Stimulated activated CD4-positive, alpha-beta T cell treated with anti-CD3 and anti-CD28 coated beads, TNF-alpha, amount 100 ng/mL, for 1 hour (primary cell): ENCODE measurements around the gene ABL2.
"Not testable (repeated sequence)": the region's sequence is repeated elsewhere in the genome, so short reads cannot be mapped to it uniquely, and the experiment has no call there.

Experiments used
- DNase-seq, 3 donors: peaks; one replicate each; pipeline ENCODE4 v3.0.0-alpha.2; 2020; ENCODE audit warnings: low read depth in 3 of 3, low spot score in 1 of 3

The ABL2 gene

DNA sequence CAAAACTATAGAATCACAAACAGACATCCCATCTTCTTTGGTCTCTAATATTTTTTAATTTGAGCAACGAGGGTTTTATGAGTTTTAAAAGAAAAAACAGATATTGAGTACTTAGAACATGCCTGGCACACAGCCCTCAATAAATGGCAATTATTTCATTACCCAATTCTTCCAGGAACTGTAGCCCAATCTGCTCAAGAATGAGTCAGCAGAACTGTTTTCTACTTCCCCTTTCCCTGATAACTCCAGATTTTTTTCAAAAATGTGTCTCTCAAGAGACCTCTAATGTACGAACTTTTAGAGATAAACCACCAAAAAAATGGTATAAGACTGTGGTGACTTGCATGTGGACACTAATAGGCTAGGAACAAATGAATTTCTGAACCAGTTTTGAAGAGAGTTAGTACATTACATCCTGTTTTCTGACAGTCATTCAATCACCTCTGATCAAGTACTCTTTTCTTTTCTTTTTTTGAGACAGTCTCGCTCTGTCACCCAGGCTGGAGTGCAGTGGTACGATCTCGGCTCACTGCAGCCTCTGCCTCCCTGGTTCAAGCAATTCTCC lies 11.5 kb downstream of the ABL2 start:
- DNase-seq, result no peak

DNA sequence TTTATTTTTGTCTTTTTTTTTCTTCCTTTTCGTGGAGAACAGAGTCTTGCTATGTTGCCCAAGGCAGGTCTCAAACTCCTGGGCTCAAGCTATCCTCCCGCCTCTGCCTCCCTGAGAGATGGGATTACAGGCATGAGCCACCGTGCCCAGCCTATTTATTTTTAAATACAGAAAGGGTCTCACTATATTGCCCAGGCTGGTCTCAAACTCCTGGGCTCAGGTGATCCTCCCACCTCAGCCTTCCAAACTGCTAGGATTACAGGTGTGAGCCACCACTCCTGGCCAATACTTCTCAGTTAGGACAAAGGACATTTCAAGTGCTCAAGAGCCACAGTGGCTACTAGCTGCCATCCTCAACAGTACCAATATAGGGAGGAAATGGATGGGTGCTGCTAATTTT lies 16.2 kb downstream of the ABL2 start:
- DNase-seq, result not testable (repeated sequence)

DNA sequence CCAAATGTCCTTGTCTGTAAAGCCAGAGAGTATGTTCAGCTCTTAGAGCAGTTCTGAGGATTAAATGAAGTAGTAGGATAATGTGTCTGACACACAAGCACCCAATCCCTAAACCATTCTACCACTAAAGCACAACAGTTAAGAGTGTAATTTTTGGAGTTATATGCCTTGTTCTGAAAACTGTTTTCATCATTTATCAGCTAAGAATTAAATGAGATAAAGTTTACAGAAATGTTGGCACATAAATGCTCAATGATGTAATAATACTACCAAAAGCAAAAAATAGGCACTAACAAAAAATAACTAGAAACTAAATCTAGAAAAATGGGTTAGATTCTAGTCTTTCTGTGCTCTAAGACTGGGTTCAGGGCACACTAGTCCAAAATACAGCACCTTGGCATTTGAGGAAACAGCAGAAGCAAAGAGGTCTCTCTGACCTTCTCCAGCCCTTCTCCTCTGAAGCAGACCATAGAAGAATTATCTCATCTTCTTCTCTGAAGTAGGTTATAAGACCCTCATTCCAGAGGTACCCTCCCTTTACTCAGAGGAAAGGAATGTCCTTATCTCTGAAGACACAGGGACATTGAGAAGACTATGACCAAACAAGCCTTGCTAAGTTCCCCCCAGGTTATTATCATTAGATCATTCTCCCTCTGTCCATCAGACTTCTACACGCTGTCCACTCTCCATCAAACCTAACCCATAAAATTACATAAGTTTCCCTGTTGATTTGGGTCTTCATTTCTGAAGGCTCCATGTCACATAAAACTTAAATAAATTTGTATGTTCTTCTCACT lies 20.6 kb downstream of the ABL2 start:
- no peak for DNase-seq

DNA sequence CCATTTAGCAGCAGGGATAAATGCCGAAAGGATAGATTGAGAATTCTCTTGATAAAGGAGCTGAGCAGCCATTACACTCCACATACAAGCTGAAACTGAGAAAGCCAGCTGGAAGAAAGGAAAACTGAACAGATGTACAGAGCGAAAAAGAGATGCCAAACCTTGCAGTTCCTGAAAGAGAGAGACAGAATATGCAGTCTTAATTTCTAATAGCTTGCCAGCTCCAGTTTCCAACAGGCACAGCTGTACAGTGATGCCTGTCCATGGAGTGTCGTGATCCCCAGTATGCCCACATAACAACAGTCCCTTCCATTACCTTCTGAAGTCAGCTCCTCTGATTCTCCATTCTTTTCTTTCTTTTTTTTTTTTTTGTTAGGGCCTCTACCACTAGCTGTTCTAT lies 22.7 kb downstream of the ABL2 start:
- DNase-seq, result no peak

DNA sequence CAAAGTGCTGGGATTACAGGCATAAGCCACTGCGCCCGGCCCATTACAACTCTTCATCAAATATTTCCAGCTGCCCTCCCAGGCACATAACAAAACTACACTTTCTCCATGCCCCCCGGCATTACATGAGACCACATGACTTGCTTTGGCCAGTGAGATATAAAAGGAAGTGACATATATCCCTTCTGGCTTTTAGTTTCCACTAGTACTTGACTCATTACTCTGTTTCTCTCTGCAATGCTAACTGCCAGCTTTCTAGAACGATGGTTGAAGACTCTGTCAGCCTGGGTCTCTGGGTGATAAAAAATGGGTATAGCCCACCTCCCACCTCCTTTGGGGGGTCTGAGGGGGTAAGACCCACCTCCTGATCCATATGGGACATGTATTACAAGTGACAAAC lies 24.2 kb downstream of the ABL2 start:
- DNase-seq, result no peak

DNA sequence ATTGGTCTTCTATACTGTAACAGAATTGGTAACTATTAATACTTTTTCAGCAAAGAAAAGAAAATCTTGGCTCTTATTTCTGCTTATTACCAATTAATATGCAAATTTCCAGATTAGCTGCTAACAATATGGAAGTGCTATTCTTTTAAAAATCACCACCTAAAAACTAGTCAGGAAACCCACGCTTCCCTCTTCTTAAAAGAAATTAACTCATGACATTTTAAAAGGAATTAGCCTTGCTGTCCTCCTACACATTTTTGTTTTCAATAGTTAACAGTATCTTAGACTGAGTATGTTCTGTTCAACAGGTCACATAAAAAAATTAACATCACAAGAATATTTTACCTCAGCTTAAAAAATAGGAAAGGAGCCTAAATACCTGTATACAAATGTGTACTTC lies 27.3 kb downstream of the ABL2 start:
- no peak for DNase-seq

DNA sequence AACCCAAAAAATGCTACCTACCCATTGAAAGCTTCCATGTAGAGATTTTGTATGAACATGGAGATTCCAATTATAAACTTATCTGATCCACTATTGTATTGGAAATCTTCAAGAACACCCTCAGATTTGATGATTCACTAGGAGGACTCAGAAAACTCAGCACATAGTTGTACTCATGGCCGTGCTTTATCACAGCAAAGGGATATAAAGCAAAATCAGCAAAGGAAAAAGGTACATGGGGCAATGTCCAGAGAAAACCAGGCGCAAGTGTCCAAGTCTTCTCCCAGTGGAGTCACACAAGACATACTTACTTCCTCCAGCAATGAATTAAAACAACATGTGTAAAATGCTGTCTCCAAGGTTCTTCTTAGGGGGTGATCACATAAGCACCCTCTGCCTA lies 28.9 kb downstream of the ABL2 start:
- no peak for DNase-seq

DNA sequence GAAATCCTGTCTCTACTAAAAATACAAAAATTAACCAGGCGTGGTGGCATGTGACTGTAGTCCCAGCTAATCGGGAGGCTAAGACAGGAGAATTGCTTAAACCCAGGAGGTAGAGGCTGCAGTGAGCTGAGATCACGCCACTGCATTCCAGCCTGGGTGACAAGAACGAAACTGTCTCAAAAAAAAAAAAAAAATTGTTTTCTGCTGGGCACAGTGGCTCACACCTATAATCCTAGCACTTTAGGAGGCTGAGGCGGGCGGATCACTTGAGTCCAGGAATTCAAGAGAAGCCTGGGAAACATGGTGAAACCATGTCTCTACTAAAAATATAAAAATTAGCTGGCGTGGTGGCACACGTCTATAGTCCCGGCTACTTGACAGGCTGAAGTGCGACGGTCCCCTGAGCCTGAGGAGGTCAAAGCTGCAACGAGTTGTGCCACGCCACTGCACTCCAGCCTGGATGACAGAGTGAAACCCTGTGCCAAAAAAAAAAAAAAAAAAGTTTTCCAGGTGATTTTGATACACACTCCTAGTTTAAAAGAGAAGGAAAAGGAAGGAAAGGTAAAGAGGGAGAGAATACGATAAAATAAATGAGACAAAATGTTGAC lies 31.7 kb downstream of the ABL2 start:
- no peak for DNase-seq

DNA sequence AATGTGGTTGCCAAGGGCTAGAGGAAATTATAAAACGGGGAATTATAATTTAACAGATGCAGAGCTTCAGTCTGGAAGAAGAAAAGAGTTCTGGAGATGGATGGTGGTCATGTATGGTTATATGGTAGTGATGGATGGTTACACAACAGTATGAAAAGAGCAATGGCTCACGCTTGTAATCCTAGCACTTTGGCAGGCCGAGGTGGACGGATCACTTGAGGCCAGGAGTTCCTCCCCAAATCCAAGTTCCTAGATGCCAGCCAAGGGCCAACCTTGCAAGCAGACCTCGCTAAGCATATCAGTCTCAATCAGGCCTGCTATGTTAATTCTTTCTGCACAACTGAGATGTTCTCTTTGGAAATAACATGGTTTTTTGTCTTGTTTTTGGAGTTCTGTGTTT lies 33.6 kb downstream of the ABL2 start:
- DNase-seq, result not testable (repeated sequence)

DNA sequence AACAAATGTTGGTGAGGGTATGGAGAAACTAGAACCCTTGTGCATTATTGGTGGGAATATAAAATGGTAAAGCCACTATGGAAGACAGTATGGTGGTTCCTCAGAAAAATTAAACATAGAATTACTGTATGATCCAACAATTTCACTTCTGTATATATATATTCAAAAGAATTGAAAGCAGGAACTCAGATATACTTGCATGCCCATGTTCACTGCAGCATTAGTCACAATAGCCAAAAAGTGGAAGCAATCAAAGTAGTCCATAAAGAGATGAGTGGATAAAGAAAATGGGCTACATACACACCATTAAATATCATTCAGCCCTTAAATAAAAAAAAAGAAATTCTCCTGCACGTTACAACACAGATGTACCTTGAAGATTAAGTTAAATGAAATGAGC lies 34.1 kb downstream of the ABL2 start:
- DNase-seq, result no peak

DNA sequence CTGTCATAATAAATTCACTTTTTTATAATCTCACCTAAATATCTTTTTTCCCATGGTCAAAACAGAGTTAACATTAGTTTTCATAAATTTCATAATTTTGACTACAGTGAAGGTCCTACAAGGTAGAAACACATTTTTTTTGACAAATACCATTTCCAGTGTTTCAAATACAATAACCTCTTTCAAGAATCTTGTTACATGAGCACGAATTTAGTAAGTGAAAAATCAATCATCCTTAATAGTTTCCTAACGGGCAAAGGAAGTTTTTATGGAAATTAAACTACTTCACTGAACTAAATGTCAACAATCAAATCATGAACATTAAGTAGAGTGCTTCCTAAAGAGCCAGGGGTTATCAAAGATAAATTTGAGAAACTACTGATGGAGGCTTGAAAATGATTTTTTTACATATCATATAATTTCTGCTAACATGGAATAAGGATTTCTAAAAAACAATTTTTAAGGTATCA lies 35.4 kb downstream of the ABL2 start:
- DNase-seq, result no peak

DNA sequence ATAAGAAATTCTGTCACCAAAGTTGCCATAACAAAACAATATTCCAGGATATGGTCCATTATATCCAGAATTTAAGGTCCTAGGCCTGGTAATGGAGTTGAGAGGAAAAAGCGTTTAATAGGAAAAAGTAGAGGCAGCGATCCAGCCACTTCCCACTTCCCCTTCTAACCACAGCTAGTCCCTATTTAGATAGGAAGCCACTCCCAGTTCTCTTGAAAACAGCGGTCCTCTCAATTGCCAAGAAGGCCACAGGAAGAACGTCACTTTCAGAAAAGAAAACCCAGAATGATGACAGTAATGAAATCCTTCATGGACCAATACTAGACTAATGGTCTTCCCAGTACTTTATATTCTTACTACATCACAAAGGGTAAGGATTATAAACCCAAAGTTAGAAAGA lies 38.6 kb downstream of the ABL2 start:
- DNase-seq, result no peak

DNA sequence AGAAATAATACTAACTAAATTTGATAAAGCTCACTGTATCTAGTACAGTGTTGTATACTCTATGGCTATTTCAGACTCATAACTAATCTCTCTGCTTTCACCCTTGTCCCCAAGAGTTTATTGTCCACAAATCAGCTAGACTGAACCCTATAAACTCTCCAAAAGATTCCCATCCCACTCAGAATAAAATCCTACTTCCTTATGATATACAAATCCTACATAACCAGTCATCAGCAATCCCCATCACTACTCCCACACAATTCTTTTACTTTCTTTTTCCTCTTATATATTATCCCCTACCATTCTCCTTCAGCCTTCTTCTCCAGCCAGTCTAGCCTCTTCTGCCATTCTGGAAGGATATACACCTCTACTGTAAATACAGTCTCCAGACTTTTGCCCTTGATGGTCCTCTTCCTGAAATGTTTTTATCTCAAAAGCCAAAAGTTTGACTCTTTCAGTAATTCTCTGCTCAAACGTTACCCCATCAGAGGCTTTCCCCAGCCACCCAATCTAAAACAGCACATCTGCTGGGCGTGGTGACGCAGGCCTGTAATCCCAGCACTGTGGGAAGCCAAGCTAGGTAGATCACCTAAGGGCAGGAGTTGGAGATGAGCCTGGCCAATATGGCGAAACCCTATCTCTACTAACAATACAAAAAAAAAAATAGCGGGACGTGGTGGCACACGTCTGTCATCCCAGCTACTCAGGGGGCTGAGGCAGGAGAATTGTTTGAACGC lies 41.6 kb downstream of the ABL2 start:
- DNase-seq, result no peak

DNA sequence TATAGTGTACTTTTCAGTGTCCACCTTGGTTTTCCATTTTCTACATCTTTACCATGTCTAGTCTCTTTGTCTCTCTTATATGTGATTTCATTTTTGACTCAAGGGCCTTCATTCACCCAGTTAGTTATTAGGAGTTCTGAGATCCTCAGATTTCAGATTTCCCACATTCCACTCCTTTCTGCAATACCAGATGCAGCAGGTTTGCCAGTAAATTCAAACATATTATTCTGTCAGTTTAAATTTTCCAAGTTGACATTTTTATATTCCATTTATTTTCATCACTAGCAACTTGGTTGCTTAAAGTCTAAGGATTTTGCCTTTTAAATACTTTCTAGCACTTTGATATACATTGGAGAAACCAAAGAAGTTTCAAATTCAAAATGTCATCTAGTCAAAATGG lies 42.4 kb downstream of the ABL2 start:
- no peak for DNase-seq

DNA sequence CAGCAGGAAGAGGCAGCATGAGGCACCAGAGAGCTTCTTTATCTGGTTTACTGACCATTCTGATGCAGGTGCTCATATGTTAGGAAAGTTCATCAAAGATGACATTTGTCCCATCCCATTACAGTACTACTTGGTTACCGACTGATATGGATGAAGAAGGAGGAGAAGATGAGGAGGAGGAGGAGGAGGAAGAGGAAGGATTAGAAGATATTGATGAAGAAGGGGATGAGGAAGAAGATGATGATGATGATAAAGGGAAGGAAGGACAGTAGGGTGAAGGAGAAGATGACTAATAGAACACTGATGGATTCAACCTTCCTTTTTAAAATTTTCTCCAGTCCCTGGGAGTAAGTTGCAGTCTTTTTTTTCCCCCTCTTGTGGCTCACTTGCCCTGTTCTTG lies 45.1 kb downstream of the ABL2 start:
- DNase-seq, result no peak

DNA sequence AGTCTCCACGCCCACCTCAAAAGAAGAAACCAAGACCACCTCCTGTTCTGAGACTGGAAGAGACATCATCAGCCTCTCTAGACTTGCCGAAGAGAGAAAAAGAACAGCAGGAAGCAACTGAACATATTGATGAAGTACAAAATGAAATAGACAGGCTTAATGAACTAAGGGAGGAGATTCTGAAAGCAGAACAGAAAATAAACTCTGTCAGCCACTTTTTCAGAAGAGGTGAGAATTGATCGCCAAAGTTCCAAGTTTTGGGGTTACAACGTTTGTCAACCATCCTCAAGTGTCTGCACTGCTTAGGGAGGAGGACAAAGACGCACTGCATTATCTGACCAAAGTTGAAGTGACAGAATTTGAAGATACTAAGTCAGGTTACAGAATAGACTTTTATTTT lies 45.6 kb downstream of the ABL2 start:
- no peak for DNase-seq

DNA sequence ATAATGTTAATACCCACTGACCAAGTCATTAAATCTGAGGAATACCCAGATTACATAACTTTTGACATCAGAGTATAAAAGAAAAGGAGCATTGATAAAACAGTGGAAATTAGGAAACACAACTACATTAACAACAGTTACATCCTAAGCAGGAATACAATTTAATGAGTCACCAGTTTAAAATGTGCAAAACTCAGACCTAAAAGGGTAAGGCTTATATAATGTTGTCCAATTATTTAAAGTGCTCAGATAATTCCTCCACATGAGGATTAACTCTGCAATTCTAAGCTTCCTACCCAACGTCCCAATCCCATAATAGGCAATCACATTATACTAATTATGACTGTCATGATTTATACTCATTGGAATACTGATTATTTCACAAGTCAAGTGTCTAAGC lies 50.5 kb downstream of the ABL2 start:
- no peak for DNase-seq

DNA sequence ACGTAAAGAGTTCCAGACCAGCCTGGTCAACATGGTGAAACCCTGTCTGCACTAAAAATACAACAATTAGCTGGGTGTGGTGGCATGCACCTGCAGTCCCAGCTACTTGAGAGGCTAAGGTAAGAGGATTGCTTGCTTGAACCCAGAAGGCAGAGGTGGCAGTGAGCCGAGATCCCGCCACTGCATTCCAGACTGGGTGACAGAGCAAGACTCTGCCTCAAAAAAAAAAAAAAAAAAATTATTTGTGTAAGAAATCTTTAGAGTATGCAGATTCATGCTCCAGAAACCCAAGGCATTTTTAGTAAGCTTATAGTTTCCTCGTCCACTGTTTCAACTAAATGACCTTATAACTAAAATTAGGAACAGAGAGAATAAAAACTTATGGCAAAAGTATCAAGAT lies 51.3 kb downstream of the ABL2 start:
- no peak for DNase-seq

DNA sequence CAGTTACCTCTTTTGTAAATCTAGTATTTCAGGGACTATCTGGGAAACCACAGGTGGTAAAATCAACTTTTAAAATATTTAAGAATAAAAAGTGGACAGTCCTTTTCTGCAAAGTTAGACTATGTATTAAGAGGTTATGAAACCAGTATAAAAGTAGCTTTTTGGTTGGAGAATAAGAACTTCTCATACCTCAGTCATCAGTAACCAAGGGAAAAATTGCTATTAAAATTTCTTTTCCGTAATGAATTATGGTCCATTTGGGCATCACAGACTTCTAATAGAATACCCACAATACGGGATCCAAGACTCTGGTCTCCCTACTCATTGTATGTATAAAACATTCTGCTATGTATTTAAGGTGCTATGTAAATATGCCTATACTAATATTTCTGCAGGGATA lies 51.9 kb downstream of the ABL2 start:
- DNase-seq, result no peak

DNA sequence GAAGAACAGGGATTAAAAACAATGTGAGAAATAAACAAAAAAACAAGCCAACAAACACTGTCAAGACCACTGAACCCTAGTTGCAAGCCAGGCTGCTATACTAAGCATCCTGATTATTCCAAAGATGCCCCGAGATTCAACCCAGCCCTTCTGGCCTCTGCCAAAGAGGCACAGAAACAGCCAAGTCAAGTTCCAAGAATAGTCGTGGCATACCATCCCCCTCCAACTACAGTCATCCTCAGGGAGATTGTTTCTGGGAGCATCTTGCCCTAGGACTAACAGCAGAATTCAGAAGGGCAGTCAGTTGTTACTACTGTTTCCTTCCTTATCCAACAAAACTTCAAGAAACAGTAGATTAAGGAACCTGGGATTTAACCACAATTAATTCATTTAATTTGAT lies 52.3 kb downstream of the ABL2 start:
- no peak for DNase-seq

DNA sequence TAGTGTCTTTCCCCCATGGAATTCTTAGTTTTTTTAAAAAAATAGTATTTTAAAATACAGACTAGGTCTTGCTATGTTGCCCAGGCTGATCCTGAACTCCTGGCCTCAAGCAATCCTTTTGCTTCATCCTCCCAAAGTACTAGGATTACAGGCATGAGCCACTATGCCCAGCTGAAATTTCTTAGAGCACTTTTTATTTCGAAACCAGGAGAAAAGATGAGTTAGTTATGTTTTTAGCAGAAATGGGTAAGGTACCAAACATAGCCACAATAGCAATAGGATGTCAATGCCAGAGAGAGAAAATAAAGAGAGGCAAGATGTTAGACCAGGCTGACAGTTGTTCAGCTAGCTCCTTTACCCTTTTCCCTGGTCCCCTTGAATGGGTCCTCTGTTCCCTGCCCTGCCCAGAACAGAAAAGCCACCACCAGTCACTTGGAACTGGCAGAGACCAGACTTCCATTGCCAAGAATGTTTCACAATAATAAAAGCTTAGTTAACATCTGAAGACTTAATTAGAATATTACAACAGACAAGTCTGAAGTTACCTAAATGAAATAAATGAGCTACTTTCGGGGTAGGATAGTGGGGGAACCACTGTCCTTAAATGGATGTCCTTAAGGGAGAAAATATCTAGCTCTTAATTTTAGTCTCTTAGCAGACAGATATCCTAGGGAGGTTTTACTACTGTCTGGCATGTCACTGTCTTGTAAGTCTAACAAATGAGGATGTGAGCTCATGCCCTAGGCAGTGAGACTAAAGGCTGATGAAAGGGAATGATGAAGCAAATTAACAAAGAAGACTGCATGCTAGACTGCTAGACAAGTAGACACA lies 54.3 kb downstream of the ABL2 start:
- DNase-seq, result no peak
